Esophagus muscularis mucosa (tissue), 4 donors: Measurements from ENCODE around the gene RAD51B. TPM values are rescaled to one million over a fixed set of nuclear protein-coding genes. Genes with fewer than 3 reads are reported as not detected.
A peak's percentile ranks its signal among the peaks of the same experiment; 100 is the strongest.

ENCODE experiments used
- DNase-seq: peaks from one replicate; pipeline ENCODE4 v3.0.0-alpha.2; 2017; ENCODE audit errors: extremely low spot score
- H3K27ac ChIP-seq, 4 donors: fragments of 200-600 bp; sonication (generic); replicated peaks in 1 of 4; 1 replicate in 3 of 4; 2 replicates in 1 of 4; pipeline ENCODE4 v1.5.1; 2016 to 2019; ENCODE audit warnings: mild to moderate bottlenecking in 1 of 4
- H3K27me3 ChIP-seq, 4 donors: fragments of 200-600 bp; sonication (generic); one replicate each; pipeline versions ENCODE4 v1.5.1 to v1.6.0; 2016 to 2019
- H3K36me3 ChIP-seq, 4 donors: fragments of 200-600 bp; sonication (generic); one replicate each; pipeline ENCODE4 v1.5.1; 2016 to 2019
- H3K4me1 ChIP-seq, 4 donors: fragments of 200-600 bp; sonication (generic); one replicate each; pipeline ENCODE4 v1.5.1; 2016 to 2019
- H3K4me3 ChIP-seq, 4 donors: fragments of 200-600 bp; sonication (generic); 1 replicate in 2 of 4; 2 replicates in 2 of 4; pipeline ENCODE4 v1.5.1; 2016 to 2019; ENCODE audit warnings: mild to moderate bottlenecking in 4 of 4, moderate library complexity in 1 of 4
- H3K9me3 ChIP-seq, 4 donors: fragments of 200-600 bp; sonication (generic); 1 replicate in 3 of 4; 2 replicates in 1 of 4; pipeline ENCODE4 v1.5.1; 2016 to 2019
- EP300 ChIP-seq: sonication (generic); formaldehyde crosslinking; IDR thresholded peaks from one replicate; pipeline ENCODE4 v1.6.1; 2017; ENCODE audit warnings: antibody characterized with exemption
- POLR2A ChIP-seq: fragments of 450-650 bp; IDR thresholded peaks from one replicate; pipeline ENCODE4 v1.6.1; 2017; ENCODE audit warnings: antibody characterized with exemption, moderate library complexity, mild to moderate bottlenecking, low read depth
- POLR2AphosphoS5 ChIP-seq, 2 donors: sonication (generic); formaldehyde crosslinking; IDR thresholded peaks; one replicate each; pipeline ENCODE4 v1.6.1; 2017; ENCODE audit warnings: antibody characterized with exemption in 2 of 2
- WGBS: methylation state at CpG from one replicate; pipeline ENCODE4 v1.1.5; 2018; 5-methylcytosine and 5-hydroxymethylcytosine counted together
- intact Hi-C: fragments of 100-400 bp; cut with DNase I; formaldehyde crosslinking; loops from one replicate; pipeline ENCODE4 v1.15.1; 2023
- total RNA-seq, 4 donors: library from RNA; depleted of rRNA; stranded (reverse); fragments of >200 nt; gene quantifications; one replicate each; pipeline versions ENCODE4 v1.1.0 to v1.2.1, GENCODE V29; 2016
- TF ChIP-seq, protein P1 (sequence below), 3 experiments: fragments of 200-600 bp in 2 of 3; fragments of 450-650 bp in 1 of 3; sonication (generic) in 2 of 3; IDR thresholded peaks; one replicate each; pipeline ENCODE4 v1.5.1; 2017 to 2019; ENCODE audit warnings: antibody characterized with exemption in 3 of 3, mild to moderate bottlenecking in 2 of 3, moderate library complexity in 1 of 3

Gene RAD51B
- total RNA-seq, 4 donors from 2014 or later: 2.8 to 11.1 (median 5.1) TPM

DNA sequence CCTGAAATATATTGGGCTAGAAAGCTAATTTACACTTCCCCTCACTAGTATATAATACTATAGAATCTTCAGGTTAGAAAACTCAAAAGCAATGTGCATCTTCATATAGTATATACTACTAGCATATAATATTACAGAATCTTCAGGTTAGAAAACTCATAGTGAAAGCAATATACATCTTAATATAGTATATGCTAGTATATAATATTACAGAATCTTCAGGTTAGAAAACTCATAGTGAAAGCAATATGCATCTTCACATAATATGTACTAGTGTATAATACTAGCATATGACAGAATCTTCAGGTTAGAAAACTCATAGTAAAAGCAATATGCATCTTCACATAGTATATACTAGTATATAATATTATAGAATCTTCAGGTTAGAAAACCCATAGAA lies 643.7 kb downstream of the RAD51B start:
- intact Hi-C loops: no loop called here
- Histone ChIP-seq H3K4me3 (no peak overlapping the region), H3K27ac (no peak overlapping the region), H3K36me3 (no peaks in the 10 kb centered on the region), H3K4me1 (peaks cover 16 to 49% (median 41%) of the 10 kb centered on the region in 4 donors), H3K27me3 (no peaks in the 10 kb centered on the region), H3K9me3 (no peaks in the 10 kb centered on the region)
- DNase-seq: no peak
- TF ChIP-seq POLR2AphosphoS5 (IDR thresholded peaks at IDR 0.05) (no peak), POLR2A (no peak), EP300 (no peak)
- TF ChIP-seq, protein P1, sequence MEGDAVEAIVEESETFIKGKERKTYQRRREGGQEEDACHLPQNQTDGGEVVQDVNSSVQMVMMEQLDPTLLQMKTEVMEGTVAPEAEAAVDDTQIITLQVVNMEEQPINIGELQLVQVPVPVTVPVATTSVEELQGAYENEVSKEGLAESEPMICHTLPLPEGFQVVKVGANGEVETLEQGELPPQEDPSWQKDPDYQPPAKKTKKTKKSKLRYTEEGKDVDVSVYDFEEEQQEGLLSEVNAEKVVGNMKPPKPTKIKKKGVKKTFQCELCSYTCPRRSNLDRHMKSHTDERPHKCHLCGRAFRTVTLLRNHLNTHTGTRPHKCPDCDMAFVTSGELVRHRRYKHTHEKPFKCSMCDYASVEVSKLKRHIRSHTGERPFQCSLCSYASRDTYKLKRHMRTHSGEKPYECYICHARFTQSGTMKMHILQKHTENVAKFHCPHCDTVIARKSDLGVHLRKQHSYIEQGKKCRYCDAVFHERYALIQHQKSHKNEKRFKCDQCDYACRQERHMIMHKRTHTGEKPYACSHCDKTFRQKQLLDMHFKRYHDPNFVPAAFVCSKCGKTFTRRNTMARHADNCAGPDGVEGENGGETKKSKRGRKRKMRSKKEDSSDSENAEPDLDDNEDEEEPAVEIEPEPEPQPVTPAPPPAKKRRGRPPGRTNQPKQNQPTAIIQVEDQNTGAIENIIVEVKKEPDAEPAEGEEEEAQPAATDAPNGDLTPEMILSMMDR (IDR thresholded peaks at IDR 0.05): no peak

DNA sequence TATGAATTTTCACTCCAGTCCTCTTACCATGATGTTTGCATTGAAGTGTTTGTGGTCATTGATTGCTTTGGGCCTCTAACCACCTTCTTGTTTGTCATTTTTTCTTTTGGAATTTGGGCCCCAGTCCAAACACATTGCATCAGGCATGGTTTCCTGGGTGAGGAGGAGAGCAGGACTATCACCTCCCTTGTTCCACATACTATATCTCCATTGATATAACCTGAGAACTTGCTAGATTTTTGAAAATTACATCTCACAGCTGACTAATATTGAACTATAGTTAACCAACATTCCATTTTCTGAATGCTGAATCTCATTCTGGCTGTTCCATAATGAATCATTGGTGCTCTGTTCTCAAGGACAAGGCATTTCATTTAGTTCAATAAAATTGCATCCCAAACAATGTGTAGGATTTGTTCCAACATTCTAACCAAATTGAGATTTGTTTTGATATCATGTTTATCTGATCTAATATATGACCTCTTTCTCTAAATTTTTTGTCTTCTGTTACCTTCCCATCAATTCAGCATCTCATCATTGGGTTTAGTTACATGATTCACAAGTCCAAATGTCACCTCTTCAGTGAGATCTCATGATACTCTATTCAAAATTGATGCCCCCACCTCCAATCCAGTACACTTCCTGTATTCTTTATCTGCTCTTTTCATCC lies 644.3 kb downstream of the RAD51B start:
- H3K27ac ChIP-seq: peak overlapping the region in 2 of 4 donors; percentile 2 to 14

DNA sequence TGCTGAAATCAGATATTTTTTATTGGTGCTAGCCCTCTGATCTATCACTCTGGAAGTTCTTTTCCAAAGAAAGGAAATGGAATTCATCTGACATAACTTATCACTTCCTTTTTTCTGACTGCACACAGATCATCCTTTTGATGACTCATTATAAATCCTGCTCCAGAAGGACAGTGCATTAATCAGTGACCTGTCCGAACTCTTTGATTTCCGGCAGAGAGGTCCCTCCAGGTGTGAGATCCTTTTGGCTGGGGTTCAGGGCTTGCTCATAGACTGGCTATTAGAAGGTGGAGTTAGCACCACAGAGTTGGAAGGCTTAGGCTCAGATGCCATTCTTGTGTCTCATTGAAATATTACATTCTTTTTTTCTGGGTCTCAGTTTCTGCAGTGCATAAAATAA lies 645.1 kb downstream of the RAD51B start:
- Histone ChIP-seq H3K4me1 (peaks cover 5 to 38% (median 27%) of the 10 kb centered on the region in 4 donors), H3K9me3 (no peaks in the 10 kb centered on the region), H3K36me3 (no peaks in the 10 kb centered on the region), H3K4me3 (no peak overlapping the region), H3K27me3 (no peaks in the 10 kb centered on the region), H3K27ac (peak overlapping the region; percentile 2 to 21 (median 17))
- TF ChIP-seq POLR2AphosphoS5 (IDR thresholded peaks at IDR 0.05) (no peak), POLR2A (no peak), EP300 (no peak)
- TF ChIP-seq, protein P1 (IDR thresholded peaks at IDR 0.05): no peak
- intact Hi-C loops: no loop called here
- 61% methylated on average over 2 of the region's 2 CpGs for WGBS
- no peak for DNase-seq

More for the DNA sequence above, 644.3 kb downstream of the RAD51B start:
- DNase-seq: no peak
- peaks cover 11 to 46% (median 36%) of the 10 kb centered on the region in 4 donors for H3K4me1 ChIP-seq
- no peak overlapping the region for H3K4me3 ChIP-seq
- H3K36me3 ChIP-seq: no peaks in the 10 kb centered on the region
- no peaks in the 10 kb centered on the region for H3K27me3 ChIP-seq
- intact Hi-C loops: no loop called here
- no peak for TF ChIP-seq EP300
- TF ChIP-seq POLR2AphosphoS5 (IDR thresholded peaks at IDR 0.05): no peak
- no peak for TF ChIP-seq POLR2A
- TF ChIP-seq, protein P1 (IDR thresholded peaks at IDR 0.05): no peak
- H3K9me3 ChIP-seq: no peaks in the 10 kb centered on the region

DNA sequence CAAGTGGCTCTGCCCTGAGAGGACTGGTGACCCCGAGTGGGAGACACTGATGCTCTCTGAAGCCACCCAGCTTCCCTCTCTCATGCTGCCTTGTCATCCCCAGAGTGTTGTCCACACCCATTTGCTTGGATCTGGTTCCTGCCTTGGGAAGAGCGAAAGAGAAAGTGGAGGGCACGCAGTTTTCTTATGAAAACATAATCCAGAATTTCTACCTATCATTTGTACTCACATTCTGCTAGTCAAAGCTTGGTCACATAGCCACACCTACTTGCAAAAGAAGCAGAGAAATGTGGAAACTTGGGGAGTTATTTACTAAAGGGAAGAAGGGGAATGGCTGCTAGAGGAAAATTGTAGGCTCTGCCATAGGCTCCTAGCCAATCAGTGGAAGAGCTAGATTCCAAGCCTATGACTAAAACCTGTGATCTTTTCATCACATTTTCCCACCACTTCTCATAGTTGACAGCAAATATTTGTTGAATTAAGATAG lies 647.0 kb downstream of the RAD51B start:
- H3K9me3 ChIP-seq: no peaks in the 10 kb centered on the region
- peak in 1 of 2 donors; percentile 61 for TF ChIP-seq POLR2AphosphoS5 (IDR thresholded peaks at IDR 0.05)
- no peak for TF ChIP-seq EP300
- no peaks in the 10 kb centered on the region for H3K36me3 ChIP-seq
- H3K27ac ChIP-seq: peak overlapping the region; percentile 61 to 77 (median 66)
- H3K4me3 ChIP-seq: peak overlapping the region in 2 of 4 donors; percentile 11 to 14
- whole genome bisulfite sequencing: 72% methylated on average over 3 of the region's 3 CpGs
- H3K4me1 ChIP-seq: peaks cover 0 to 27% (median 18%) of the 10 kb centered on the region in 4 donors
- intact Hi-C loops: no loop called here
- peak; percentile 91 for DNase-seq
- H3K27me3 ChIP-seq: no peaks in the 10 kb centered on the region

DNA sequence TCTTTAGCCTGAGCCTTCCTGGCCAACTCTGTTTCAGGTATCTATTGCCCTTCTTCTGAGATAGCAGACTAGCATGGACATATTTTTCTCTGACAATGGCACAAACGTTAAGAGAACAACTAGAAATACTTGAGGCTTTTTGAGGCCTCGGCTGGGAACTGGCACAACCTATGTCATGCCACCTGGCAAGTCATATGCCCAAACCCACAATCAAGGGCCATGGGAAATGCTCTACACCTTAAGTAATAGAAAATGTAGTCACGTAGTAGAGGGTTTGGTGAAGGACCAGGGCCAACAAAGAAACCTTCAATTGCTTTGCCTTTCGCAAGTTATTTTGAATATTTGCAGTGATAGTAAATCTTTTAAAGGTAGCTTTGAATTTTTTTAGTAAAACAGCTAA lies 647.8 kb downstream of the RAD51B start:
- peaks cover 0 to 27% (median 18%) of the 10 kb centered on the region in 4 donors for H3K4me1 ChIP-seq
- H3K27me3 ChIP-seq: no peaks in the 10 kb centered on the region
- peak overlapping the region; percentile 61 to 77 (median 66) for H3K27ac ChIP-seq
- no peaks in the 10 kb centered on the region for H3K36me3 ChIP-seq
- peak; percentile 64 for DNase-seq
- TF ChIP-seq POLR2AphosphoS5 (IDR thresholded peaks at IDR 0.05) (no peak), POLR2A (no peak), EP300 (no peak)
- TF ChIP-seq, protein P1 (IDR thresholded peaks at IDR 0.05): no peak
- intact Hi-C loops: no loop called here
- H3K4me3 ChIP-seq: no peak overlapping the region
- H3K9me3 ChIP-seq: no peaks in the 10 kb centered on the region
- 90% methylated on average over 4 of the region's 4 CpGs for WGBS
